Measurements from ENCODE around the gene DCHS2.

DCHS2 gene

DNA sequence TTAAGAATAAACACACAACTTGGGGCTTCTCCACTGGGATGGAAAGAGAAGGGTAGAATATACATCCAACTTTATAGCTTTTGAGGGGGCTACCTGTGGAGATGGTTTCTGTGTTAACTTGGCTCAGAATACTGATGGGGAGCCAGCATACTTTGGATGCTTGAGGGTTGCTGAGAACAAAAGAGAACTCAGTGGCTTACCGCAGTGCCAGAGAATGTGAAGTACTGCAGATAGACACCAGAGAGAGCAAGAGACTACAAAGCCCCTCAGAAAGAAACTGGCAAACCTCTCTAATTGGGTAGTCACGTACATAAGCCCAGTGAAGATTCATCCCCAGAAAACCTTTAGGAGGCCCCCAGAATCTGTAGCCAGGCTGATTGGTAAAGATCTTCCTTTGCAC, 214.4 kb downstream of the DCHS2 start:
- no peak overlapping the region for H3K4me3 ChIP-seq (ENCODE audit: low read length)
- TF ChIP-seq, protein P1, sequence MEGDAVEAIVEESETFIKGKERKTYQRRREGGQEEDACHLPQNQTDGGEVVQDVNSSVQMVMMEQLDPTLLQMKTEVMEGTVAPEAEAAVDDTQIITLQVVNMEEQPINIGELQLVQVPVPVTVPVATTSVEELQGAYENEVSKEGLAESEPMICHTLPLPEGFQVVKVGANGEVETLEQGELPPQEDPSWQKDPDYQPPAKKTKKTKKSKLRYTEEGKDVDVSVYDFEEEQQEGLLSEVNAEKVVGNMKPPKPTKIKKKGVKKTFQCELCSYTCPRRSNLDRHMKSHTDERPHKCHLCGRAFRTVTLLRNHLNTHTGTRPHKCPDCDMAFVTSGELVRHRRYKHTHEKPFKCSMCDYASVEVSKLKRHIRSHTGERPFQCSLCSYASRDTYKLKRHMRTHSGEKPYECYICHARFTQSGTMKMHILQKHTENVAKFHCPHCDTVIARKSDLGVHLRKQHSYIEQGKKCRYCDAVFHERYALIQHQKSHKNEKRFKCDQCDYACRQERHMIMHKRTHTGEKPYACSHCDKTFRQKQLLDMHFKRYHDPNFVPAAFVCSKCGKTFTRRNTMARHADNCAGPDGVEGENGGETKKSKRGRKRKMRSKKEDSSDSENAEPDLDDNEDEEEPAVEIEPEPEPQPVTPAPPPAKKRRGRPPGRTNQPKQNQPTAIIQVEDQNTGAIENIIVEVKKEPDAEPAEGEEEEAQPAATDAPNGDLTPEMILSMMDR (IDR thresholded peaks at IDR 0.05; ENCODE audit: insufficient read depth, low read depth, low read length, missing control alignments): no peak
- DNase-seq (ENCODE audit: low read depth): peak; percentile 5

DNA sequence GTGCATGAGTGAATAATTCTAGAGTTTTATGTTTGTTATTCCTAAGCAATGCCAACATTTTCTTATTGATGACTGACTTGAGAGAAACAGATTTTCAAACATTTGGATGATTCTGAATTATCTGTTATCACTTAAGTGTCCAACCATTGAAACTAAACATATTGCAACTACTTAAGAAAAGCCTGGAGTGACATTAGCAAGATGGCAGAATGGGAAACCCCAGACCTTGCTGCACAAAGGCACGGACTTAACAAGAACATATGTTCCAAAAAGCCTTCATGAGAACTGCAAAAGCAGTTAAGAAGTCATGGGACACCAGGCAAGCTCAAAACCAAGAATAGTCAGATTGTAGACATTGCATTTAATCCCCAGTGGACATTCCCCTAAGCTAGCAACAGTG, 215.1 kb downstream of the DCHS2 start:
- TF ChIP-seq, protein P1 (IDR thresholded peaks at IDR 0.05; ENCODE audit: insufficient read depth, low read depth, low read length, missing control alignments): no peak
- DNase-seq (ENCODE audit: low read depth): no peak
- no peak overlapping the region for H3K4me3 ChIP-seq (ENCODE audit: low read length)

DNA sequence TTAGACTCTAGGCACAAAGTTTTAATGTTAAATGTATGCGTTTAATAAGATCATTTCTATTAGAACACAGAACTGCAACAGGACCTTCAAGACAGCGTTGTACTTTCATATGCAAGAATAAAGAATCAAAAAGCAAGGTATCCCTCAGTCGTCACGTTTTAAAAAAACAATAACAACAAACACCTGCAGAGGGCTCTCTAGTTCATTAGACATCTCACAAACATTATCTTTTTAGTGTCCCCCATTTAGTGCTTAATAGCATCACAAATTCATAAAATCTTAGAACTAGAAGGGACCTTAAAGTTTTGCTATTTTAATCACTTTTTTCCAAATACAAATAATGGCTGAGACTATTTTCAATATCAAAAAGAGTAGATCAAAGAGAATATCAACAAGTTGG, 236.6 kb downstream of the DCHS2 start:
- H3K4me3 ChIP-seq (ENCODE audit: low read length): no peak overlapping the region
- TF ChIP-seq, protein P1 (IDR thresholded peaks at IDR 0.05; ENCODE audit: insufficient read depth, low read depth, low read length, missing control alignments): no peak

DNA sequence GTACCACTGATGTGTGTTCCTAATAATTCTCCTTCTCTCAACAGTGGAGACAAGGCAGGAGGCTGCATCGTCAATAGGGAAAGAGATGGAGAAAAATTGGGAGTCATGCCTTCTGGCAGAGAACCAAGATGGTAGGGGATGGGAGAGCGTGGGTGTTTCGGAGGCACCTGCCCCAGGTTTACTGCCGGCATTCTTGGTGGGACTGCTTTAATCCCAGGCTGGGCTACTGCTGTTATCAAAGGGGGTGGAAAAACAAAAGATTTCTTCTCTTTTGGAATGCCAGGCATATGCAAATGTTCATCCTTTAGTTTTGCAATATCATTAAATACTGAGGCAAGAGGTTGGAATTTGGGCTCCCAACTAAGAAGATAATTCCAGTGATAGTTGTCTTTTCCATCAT, 257.0 kb downstream of the DCHS2 start:
- TF ChIP-seq, protein P1 (IDR thresholded peaks at IDR 0.05; ENCODE audit: insufficient read depth, low read depth, low read length, missing control alignments): no peak
- DNase-seq (ENCODE audit: low read depth): no peak
- H3K4me3 ChIP-seq (ENCODE audit: low read length): no peak overlapping the region

More for the DNA sequence above, 236.6 kb downstream of the DCHS2 start:
- DNase-seq (ENCODE audit: low read depth): no peak

DNA sequence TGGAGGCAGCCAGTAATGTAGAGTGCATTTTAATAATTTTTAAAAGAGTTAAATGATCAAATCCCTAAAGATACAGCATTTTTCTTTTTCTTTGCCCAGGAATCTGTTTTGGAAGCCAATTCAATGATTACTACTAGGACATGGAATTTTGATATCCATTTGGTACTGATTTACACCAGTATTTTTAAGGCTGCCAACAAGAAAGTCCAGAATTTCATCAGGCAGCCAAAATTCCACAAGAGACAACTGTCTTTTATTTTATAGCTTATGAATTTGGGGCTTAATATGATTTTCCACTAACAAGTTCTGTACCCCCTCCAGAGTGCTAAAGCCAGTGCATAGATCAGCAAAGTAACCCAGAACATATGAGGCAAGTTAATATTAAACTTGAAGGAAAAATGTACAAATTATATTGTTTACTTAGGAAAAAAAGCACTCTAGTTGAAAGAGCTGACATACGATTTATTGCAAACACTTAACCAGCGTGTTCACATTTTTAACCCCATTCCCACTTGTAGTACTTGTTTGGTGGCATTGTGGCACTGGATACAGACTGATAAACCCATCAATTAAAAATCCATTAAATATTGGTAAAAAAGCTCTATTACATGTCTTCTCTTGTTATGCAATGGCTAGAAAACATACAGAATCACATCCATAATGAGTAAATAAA, 259.7 kb downstream of the DCHS2 start:
- no peak overlapping the region for H3K4me3 ChIP-seq (ENCODE audit: low read length)
- TF ChIP-seq, protein P1 (IDR thresholded peaks at IDR 0.05; ENCODE audit: insufficient read depth, low read depth, low read length, missing control alignments): no peak
- DNase-seq (ENCODE audit: low read depth): no peak

DNA sequence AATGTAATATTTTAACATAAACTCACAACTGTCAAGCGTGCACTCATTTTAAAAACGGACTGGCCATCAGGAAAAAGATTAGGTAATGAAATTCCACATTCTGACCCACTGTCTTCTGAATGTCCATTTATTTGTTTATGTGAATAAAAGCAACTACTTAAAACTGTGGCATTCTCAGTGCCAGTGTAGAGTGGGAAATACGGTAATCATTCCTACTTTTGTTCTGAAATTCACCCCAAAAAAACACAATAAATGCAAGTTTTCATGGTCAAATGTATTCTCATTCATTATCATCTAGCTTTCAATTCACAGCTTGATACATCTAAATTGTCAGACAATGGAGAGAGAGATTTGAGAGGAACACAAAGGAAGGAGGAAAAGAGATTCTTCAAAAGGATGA, 260.9 kb downstream of the DCHS2 start:
- no peak overlapping the region for H3K4me3 ChIP-seq (ENCODE audit: low read length)
- no peak for DNase-seq (ENCODE audit: low read depth)
- TF ChIP-seq, protein P1 (IDR thresholded peaks at IDR 0.05; ENCODE audit: insufficient read depth, low read depth, low read length, missing control alignments): no peak

DNA sequence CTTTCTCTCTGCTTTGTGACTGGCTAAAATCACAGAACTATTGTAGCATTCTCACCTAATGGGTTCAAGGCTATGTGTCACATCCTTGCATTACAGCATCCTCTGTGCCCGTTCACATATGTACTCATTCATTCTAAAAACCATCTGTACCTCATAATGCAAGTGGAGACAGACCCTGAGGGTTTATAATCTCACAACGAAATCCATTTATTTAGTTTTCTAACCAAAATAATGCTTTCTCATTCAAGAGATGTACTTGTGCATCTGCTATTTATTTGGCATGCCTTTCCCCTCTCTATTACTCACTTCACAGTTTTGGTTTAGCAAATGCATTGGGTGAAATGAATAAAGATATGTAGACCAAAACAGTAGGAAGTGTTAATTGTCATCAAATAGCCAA, 261.5 kb downstream of the DCHS2 start:
- H3K4me3 ChIP-seq (ENCODE audit: low read length): no peak overlapping the region
- TF ChIP-seq, protein P1 (IDR thresholded peaks at IDR 0.05; ENCODE audit: insufficient read depth, low read depth, low read length, missing control alignments): no peak
- DNase-seq (ENCODE audit: low read depth): no peak
